Measurements from ENCODE around the gene SHB.

DNA sequence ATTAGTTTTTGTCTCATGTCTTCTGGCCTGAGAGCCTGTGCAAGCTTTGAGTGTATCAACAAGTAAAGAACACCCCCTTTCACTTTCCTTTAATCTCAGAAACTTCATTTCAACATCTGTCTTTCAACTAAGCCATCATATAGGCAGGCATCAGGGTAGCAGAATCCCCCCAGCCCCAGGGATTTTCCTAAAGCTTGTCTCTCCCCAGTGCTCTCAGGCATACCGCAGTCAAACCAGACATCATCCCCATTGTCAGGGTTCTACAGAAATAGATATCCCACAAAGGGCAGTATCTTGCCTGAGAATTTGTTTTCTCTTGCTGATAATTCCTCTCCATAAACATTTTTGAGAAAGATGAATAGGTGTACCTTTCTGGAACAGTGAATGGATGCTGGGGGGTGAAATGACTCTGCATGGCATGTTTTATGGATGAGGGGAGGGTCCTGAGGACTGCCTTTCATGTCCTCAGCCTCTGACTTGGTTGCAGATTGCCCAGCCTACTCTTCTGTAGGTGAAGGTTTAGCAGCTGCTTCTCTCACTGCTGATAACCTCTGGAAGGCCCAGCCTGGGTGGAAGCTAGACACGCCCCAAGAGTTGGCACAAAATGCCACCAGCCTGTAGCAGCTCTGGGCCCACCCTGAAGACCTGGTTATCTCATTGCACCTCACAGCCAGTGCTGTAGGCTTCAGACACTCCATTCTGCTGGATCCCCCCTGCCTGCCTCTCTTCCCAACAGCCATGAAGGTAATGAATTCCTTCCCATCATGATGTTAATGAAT, 20.5 kb upstream of the SHB start:
- TF ChIP-seq, protein P1, sequence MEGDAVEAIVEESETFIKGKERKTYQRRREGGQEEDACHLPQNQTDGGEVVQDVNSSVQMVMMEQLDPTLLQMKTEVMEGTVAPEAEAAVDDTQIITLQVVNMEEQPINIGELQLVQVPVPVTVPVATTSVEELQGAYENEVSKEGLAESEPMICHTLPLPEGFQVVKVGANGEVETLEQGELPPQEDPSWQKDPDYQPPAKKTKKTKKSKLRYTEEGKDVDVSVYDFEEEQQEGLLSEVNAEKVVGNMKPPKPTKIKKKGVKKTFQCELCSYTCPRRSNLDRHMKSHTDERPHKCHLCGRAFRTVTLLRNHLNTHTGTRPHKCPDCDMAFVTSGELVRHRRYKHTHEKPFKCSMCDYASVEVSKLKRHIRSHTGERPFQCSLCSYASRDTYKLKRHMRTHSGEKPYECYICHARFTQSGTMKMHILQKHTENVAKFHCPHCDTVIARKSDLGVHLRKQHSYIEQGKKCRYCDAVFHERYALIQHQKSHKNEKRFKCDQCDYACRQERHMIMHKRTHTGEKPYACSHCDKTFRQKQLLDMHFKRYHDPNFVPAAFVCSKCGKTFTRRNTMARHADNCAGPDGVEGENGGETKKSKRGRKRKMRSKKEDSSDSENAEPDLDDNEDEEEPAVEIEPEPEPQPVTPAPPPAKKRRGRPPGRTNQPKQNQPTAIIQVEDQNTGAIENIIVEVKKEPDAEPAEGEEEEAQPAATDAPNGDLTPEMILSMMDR (IDR thresholded peaks at IDR 0.05; ENCODE audit: low read length), result no peak
- no peak for TF ChIP-seq EZH2 (optimal IDR thresholded peaks at IDR 0.05; ENCODE audit: low read depth, low read length)
